ENCODE measurements around the gene TERB2. TPM values are rescaled to one million over a fixed set of nuclear protein-coding genes. Genes with fewer than 3 reads are reported as not detected.
"Not testable (repeated sequence)": the region's sequence is repeated elsewhere in the genome, so short reads cannot be mapped to it uniquely, and the experiment has no call there.

Gene TERB2
- not detected for total RNA-seq
- long read RNA-seq: 0 reads

GRCh38 chr15:44956388-44956787, at the start of gene TERB2:
TERB2 (plus strand) TSS chr15:44956687; CDS start chr15:44956719, 32 bp downstream.
- intact Hi-C loops (cut with DNase I): no loop called here
- ATAC-seq (no peak), DNase-seq (ENCODE audit: missing footprints) (no peak)

DNA sequence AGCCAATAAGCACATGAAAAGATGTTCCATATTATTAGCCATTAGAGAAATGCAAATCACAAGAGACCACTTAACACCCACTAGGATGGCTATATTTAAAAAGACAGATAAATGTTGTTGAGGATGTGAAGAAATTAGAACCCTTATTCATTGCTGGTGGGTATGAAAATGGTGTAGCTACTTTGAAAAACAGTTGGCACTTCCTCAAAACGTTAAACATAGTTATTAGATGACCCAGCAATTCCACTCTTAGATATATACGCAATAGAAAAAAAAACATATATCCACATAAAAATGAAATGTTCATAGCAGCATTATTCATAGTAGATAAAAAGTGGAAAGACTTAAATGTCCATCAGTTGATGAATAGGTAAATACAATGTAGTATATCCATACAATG, 47.1 kb upstream of the TERB2 start:
- ATAC-seq (no peak), DNase-seq (ENCODE audit: missing footprints) (no peak)
- intact Hi-C loops (cut with DNase I): no loop called here

- DNase-seq (ENCODE audit: missing footprints): no peak
Observed at GRCh38 chr15:44910981-44911625, 45.4 kb upstream of the TERB2 start.

DNA sequence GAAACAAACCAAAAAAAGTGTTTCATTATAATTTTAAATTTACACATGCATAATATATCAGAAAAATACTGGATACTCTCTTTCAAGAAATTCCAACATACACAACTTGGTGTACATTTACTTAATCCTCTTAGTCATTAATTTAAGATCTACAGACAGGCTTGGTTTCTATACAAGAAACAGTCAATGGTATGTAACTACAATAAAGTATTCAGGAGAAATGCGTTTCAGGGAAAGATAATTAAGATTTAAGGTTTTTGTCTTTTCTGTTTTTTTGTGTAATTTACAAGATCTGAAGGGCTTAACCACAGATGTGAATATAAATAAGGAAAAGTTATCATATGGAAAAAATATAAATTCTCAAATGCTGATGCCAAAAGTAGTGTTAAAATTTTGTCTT, 44.3 kb upstream of the TERB2 start:
- not testable (repeated sequence) for DNase-seq (ENCODE audit: missing footprints); ATAC-seq
- intact Hi-C loops (cut with DNase I): loop anchor here (10.0 kb wide), 1 partner anchor 97 kb away; no protein-coding TSS in a partner anchor

More at GRCh38 chr15:44910981-44911625, 45.4 kb upstream of the TERB2 start:
- intact Hi-C loops (cut with DNase I): loop anchor here (10.0 kb wide), 1 partner anchor 96 kb away; no protein-coding TSS in a partner anchor
- ATAC-seq: no peak

- ATAC-seq; DNase-seq (ENCODE audit: missing footprints): not testable (repeated sequence)
- intact Hi-C loops (cut with DNase I): loop anchor here (10.0 kb wide), 1 partner anchor 98 kb away; no protein-coding TSS in a partner anchor
Observed at GRCh38 chr15:44912974-44913448, 43.5 kb upstream of the TERB2 start.

DNA sequence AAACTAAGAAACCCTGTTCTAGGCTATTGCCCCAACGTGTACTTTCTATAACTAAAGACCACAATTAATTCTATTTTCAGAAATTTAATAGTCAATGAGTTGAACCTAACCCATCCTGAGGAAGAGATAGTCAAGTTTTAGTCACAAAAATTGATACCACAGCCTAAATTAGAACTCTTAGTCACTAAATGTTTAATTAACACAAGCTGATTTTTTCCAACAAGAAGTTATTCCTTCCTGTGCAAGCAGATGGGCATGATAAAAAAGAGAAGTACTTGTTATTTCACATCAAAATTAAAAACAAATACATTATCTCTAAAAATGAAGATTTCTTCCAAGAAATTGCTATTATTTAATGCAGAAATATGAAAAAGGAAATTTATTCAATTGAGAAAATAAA, 38.4 kb upstream of the TERB2 start:
- no peak for ATAC-seq
- intact Hi-C loops (cut with DNase I): loop anchor here (10.0 kb wide), 1 partner anchor 103 kb away; no protein-coding TSS in a partner anchor
- DNase-seq (ENCODE audit: missing footprints): no peak

GRCh38 chr15:44928658-44929057, 27.8 kb upstream of the TERB2 start:
- ATAC-seq; intact Hi-C loops (cut with DNase I); DNase-seq (ENCODE audit: missing footprints): not testable (repeated sequence)

DNA sequence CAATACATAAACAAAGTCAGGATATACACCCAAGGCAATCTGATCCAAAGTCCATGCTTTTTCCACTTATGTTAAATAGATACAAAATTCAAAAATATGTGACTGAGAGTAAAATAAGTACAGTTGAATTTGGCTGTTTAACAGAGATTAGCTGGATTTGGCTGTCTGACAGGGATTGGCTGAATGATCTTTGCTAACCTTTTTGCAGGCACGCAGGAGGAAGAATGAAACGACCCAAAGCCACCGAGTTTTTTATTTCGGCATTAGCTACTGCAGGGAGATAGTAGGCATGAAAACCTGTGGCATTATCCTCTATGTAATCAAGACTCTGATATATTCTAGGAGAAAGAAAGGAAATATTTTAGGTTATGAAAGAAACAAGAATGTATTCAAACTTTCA, 26.2 kb upstream of the TERB2 start:
- DNase-seq (ENCODE audit: missing footprints); ATAC-seq; intact Hi-C loops (cut with DNase I): not testable (repeated sequence)

DNA sequence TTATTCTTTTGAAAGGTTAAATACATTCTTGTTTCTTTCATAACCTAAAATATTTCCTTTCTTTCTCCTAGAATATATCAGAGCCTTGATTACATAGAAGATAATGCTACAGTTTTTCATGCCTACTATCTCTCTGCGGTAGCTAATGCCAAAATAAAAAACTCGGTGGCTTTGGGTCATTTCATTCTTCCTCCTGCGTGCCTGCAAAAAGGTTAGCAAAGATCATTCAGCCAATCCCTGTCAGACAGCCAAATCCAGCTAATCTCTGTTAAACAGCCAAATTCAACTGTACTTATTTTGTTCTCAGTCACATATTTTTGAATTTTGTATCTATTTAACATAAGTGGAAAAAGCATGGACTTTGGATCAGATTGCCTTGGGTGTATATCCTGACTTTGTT, 1.8 kb downstream of the TERB2 start:
- intact Hi-C loops (cut with DNase I); ATAC-seq: not testable (repeated sequence)

GRCh38 chr15:44968475-44968874, 12.0 kb downstream of the TERB2 start:
- DNase-seq (ENCODE audit: missing footprints) (no peak), ATAC-seq (no peak)
- intact Hi-C loops (cut with DNase I): loop anchor here (5.0 kb wide), 1 partner anchor 69 kb away; no protein-coding TSS in a partner anchor

More for the DNA sequence above, 1.8 kb downstream of the TERB2 start:
- DNase-seq (ENCODE audit: missing footprints): not testable (repeated sequence)

GRCh38 chr15:44971036-44971435, 14.5 kb downstream of the TERB2 start:
- ATAC-seq (no peak), DNase-seq (ENCODE audit: missing footprints) (no peak)
- intact Hi-C loops (cut with DNase I): loop anchor here (10.0 kb wide), 1 partner anchor 144 kb away; the partner anchor contains the start of genes DUOX2 and DUOXA2

DNA sequence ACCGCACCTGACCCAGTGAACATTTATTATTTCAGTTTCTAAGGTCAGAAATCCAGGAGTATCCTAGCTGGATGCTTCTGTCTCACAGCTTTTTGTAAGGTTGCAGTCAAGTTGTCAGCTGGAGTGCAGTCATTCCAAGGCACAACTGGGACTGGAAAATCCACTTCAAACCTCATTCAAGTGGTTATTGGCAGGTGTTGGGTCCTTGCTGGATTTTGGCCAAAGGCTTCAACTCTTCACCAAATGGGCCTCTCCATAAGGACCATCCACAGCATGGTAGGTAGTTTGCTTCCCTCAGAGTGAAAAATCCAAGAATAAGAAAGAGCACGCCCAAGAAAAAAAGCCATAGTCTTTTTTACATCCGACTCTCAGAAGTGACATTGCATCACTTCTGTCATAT, 19.7 kb downstream of the TERB2 start:
- ATAC-seq; DNase-seq (ENCODE audit: missing footprints): not testable (repeated sequence)
- intact Hi-C loops (cut with DNase I): loop anchor here (10.0 kb wide), 1 partner anchor 139 kb away; the partner anchor contains the start of genes DUOX2 and DUOXA2

- not testable (repeated sequence) for ATAC-seq; DNase-seq (ENCODE audit: missing footprints)
- intact Hi-C loops (cut with DNase I): loop anchor here (10.0 kb wide), 1 partner anchor 137 kb away; the partner anchor contains the start of genes DUOX2 and DUOXA2
Observed at GRCh38 chr15:44977781-44978180, 21.3 kb downstream of the TERB2 start.

- not testable (repeated sequence) for ATAC-seq; DNase-seq (ENCODE audit: missing footprints)
- intact Hi-C loops (cut with DNase I): loop anchor here (10.0 kb wide), 1 partner anchor 135 kb away; the partner anchor contains the start of genes DUOX2 and DUOXA2
Observed at GRCh38 chr15:44979617-44980339, 23.3 kb downstream of the TERB2 start.

DNA sequence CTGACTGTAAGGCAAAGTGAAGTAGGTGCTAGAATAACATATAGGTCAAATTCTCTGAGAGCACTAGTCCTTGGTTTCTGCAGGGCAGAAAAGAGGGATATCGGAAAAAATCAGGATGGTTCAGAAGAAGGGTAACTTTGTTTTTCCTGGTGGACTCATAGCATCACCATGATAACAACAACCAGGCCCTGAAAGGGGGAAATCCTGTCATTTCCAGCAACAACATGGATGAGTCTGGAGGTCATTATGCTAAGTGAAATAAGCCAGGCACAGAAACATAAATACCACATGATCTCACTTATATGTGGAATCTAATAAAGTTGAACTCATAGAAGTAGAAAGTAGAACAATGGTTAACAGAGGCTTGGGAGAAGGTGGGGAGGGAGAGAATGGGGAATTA, 27.7 kb downstream of the TERB2 start:
- intact Hi-C loops (cut with DNase I); ATAC-seq; DNase-seq (ENCODE audit: missing footprints): not testable (repeated sequence)

- ATAC-seq; intact Hi-C loops (cut with DNase I): not testable (repeated sequence)
Observed at GRCh38 chr15:44986346-44987055, 30.0 kb downstream of the TERB2 start.

GRCh38 chr15:44987711-44988110, 31.2 kb downstream of the TERB2 start:
- ATAC-seq; DNase-seq (ENCODE audit: missing footprints); intact Hi-C loops (cut with DNase I): not testable (repeated sequence)

More at GRCh38 chr15:44986346-44987055, 30.0 kb downstream of the TERB2 start:
- DNase-seq (ENCODE audit: missing footprints): not testable (repeated sequence)

GRCh38 chr15:44988184-44988869, 31.8 kb downstream of the TERB2 start:
- ATAC-seq; intact Hi-C loops (cut with DNase I): not testable (repeated sequence)

More at GRCh38 chr15:44988184-44988869, 31.8 kb downstream of the TERB2 start:
- DNase-seq (ENCODE audit: missing footprints): not testable (repeated sequence)

Measured in Right ventricle myocardium inferior (tissue), 1 donor.